ENCODE data around the gene BBC3.

The BBC3 gene

DNA sequence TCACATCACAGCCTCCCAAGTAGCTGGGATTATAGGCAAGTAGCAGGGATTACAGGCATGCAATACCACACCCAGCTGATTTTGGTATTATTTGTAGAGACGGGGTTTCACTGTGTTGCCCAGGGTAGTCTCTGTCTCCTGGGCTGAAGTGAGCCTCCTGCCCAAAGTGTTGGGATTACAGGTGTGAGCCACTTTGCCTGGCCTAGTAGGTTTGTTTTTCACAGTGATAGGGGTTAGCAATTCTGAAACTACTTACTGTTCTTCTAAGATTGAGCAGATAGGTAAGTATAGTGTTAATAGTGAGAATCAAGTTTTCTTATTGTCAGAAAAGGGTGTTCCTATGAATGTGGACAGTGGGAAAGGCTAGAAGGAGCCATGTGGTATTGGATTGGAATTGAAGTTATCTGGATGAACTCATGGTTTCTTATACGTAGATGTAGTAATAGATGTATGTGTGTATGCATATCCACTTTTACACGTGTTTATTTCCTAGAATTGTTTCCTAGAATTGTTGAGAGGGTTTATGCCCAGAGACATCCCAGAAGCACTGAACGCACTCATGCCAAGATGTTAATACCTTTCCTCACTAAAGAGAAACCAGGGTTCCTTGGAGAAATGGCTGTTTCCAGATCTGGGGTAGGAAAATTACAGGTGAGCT is 51.2 kb downstream of the BBC3 start:
- Histone ChIP-seq H3K36me3 (ENCODE audit: insufficient read depth, low read length) (peaks cover 21% of the 10 kb centered on the region), H3K27me3 (ENCODE audit: control insufficient read depth in 1 of 2, insufficient read depth in 2 of 2, low read length in 2 of 2) (no peaks in the 10 kb centered on the region), H3K27ac (ENCODE audit: low read depth, low read length) (no peak overlapping the region), H3K4me1 (ENCODE audit: insufficient read depth, low read length) (peaks cover 20% of the 10 kb centered on the region), H3K9me3 (ENCODE audit: low read length) (no peaks in the 10 kb centered on the region), H3K9ac (ENCODE audit: low read length) (no peak overlapping the region), H3K4me3 (ENCODE audit: low read depth in 1 of 2, low read length in 2 of 2) (no peak overlapping the region)

DNA sequence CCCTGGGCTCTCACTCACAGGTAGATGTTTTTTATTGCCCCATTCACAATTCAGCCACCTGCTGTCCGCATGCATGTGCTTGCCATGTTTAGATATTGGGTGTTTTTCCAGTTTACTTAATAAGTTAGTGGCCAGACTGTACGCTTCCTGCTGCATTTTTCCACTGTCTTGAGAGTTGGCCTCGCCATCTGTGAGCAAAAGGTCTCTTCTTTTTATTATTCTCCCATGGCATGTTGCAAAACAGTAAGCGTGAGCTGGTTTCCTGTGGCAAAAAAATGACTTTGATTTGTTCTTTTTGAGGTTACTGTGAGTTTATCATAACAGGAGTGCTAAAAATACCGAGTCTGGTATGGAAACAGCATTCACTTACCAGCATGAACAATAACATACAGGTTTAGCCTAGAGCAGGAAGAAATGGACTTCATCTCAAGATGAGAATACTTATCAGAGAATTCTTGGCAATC is 54.3 kb downstream of the BBC3 start:
- H3K27me3 ChIP-seq (ENCODE audit: control insufficient read depth in 1 of 2, insufficient read depth in 2 of 2, low read length in 2 of 2), result no peaks in the 10 kb centered on the region
- no peaks in the 10 kb centered on the region for H3K9me3 ChIP-seq (ENCODE audit: low read length)
- H3K4me1 ChIP-seq (ENCODE audit: insufficient read depth, low read length), result peaks cover 20% of the 10 kb centered on the region
- peaks cover 24% of the 10 kb centered on the region for H3K36me3 ChIP-seq (ENCODE audit: insufficient read depth, low read length)
- H3K4me3 ChIP-seq (ENCODE audit: low read depth in 1 of 2, low read length in 2 of 2), result peak overlapping the region in 1 of 2 donors; percentile 8
- H3K27ac ChIP-seq (ENCODE audit: low read depth, low read length), result peak overlapping the region; percentile 20
- H3K9ac ChIP-seq (ENCODE audit: low read length), result no peak overlapping the region

DNA sequence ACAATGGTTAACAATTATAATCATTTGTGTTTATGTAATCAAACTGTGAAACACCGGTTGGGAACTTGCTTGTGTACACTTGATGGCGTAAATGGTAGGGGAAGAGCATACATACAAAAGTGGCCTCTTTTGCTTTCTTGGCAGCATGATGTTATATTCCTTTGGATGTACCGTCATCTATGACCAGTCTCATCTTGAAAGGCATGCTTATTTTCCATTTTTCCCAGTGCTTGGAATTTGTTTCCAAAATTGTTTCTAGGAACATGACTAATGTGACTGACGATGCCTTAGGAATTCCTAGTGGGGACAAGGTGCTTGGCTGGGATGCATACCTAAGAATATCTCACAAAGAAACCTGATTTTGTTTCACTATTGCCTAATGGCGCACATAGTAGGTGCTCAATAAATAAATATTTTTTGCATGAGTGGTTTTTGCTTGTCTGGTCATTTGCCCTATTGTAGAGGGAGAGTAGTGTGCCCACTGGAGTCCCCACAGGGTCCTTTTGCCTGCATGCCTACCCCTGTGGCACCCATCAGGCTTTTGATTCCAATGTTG is 54.9 kb downstream of the BBC3 start:
- peaks cover 20% of the 10 kb centered on the region for H3K4me1 ChIP-seq (ENCODE audit: insufficient read depth, low read length)
- H3K27me3 ChIP-seq (ENCODE audit: control insufficient read depth in 1 of 2, insufficient read depth in 2 of 2, low read length in 2 of 2), result no peaks in the 10 kb centered on the region
- peaks cover 24% of the 10 kb centered on the region for H3K36me3 ChIP-seq (ENCODE audit: insufficient read depth, low read length)
- H3K4me3 ChIP-seq (ENCODE audit: low read depth in 1 of 2, low read length in 2 of 2), result peak overlapping the region in 1 of 2 donors; percentile 8
- no peaks in the 10 kb centered on the region for H3K9me3 ChIP-seq (ENCODE audit: low read length)
- H3K9ac ChIP-seq (ENCODE audit: low read length), result no peak overlapping the region
- H3K27ac ChIP-seq (ENCODE audit: low read depth, low read length), result peak overlapping the region; percentile 20

DNA sequence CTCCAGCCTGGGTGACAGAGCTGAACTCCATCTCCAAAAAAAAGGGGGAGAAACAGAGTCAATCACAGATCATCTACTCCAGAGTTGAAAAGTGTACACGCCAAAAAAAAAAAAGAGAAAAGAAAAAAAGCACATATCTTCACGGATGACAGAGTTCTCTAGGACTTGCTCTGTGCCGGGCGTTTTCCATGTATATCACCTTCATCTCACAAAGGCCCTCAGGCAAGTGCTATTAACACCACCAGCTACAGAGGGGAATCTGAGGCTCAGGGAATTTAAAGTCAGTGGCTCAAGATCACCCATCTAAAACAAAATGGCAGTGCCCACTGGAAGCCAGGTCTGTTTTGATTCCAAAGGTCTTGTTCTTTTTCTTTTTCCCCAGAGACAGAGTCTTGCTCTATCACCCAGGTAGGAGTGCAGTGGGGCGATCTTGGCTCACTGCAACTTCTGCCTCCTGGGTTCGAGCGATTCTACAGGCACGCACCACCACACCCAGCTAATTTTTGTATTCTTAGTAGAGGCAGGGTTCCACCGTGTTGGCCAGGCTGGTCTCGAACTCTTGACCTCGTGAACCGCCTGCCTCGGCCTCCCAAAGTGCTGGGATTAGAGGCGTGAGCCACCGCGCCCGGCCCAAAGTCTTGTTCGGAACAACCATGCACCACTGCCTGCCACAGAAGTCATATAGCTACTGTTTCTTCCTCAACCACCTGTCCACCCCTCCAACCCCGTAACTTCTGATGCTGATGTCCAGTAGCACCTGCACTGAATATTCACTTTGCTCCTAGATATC is 58.1 kb downstream of the BBC3 start:
- peaks cover 20% of the 10 kb centered on the region for H3K4me1 ChIP-seq (ENCODE audit: insufficient read depth, low read length)
- no peaks in the 10 kb centered on the region for H3K9me3 ChIP-seq (ENCODE audit: low read length)
- H3K27me3 ChIP-seq (ENCODE audit: control insufficient read depth in 1 of 2, insufficient read depth in 2 of 2, low read length in 2 of 2), result no peaks in the 10 kb centered on the region
- peaks cover 44% of the 10 kb centered on the region for H3K36me3 ChIP-seq (ENCODE audit: insufficient read depth, low read length)
- no peak overlapping the region for H3K4me3 ChIP-seq (ENCODE audit: low read depth in 1 of 2, low read length in 2 of 2)
- H3K27ac ChIP-seq (ENCODE audit: low read depth, low read length), result no peak overlapping the region
- H3K9ac ChIP-seq (ENCODE audit: low read length), result no peak overlapping the region
